Naive B cell (primary cell): ENCODE data around the gene HOTAIR. TPM values are rescaled to one million over a fixed set of nuclear protein-coding genes. Genes with fewer than 3 reads are reported as not detected.
A peak's percentile ranks its signal among the peaks of the same experiment; 100 is the strongest.

Experiments used
- ATAC-seq, 2 donors: fragments of 150-1000 bp; cut with Tn5 transposase; 2 replicates each; pipeline ENCODE4 v1.10.0; 2021; ENCODE audit warnings: low read depth in 2 of 2, mild to moderate bottlenecking in 2 of 2, moderate library complexity in 2 of 2
- DNase-seq: peaks from one replicate; pipeline ENCODE4 v3.0.0; 2022
- H3K27ac Mint-ChIP-seq, 6 donors: one replicate each; pipeline ENCODE4 v1.8.0; 2020 to 2022; ENCODE audit warnings: mild to moderate bottlenecking in 6 of 6, mixed read lengths in 6 of 6, moderate library complexity in 5 of 6, inconsistent platforms in 2 of 6
- H3K27me3 Mint-ChIP-seq, 3 donors: one replicate each; pipeline ENCODE4 v1.8.0; 2021 to 2022; ENCODE audit warnings: mixed read lengths in 3 of 3, mild to moderate bottlenecking in 1 of 3
- H3K36me3 Mint-ChIP-seq, 2 donors: one replicate each; pipeline ENCODE4 v1.8.0; 2020 to 2022; ENCODE audit warnings: mixed read lengths in 2 of 2, inconsistent platforms in 1 of 2, mild to moderate bottlenecking in 1 of 2
- H3K4me1 Mint-ChIP-seq, 3 donors: one replicate each; pipeline ENCODE4 v1.8.0; 2020 to 2022; ENCODE audit warnings: mixed read lengths in 3 of 3, inconsistent platforms in 1 of 3, mild to moderate bottlenecking in 1 of 3, moderate library complexity in 1 of 3
- H3K4me3 Mint-ChIP-seq, 8 donors: one replicate each; pipeline ENCODE4 v1.8.0; 2020 to 2022; ENCODE audit warnings: mild to moderate bottlenecking in 8 of 8, mixed read lengths in 8 of 8, moderate library complexity in 8 of 8, inconsistent platforms in 2 of 8
- H3K9me3 Mint-ChIP-seq, 7 donors: one replicate each; pipeline ENCODE4 v1.8.0; 2020 to 2022; ENCODE audit warnings: mixed read lengths in 7 of 7, mild to moderate bottlenecking in 5 of 7, inconsistent platforms in 2 of 7, moderate library complexity in 1 of 7
- polyA plus RNA-seq, 6 donors: library from polyadenylated mRNA; unstranded; fragments of 300-500 nt; fragmentation: Illumina TruSeq; gene quantifications; one replicate each; pipeline ENCODE4 v1.2.3, GENCODE V29; 2021; ENCODE audit warnings: low read depth in 6 of 6

The HOTAIR gene
- polyA plus RNA-seq, result not detected

GRCh38 chr12:53974084-53975063 lies at the start of gene HOTAIR:
HOTAIR (minus strand) TSS chr12:53974954.
- peaks cover 0 to 20% of the 10 kb centered on the region in 2 donors for H3K36me3 Mint-ChIP-seq
- peak within 1 kb of the TSS in 4 of 6 donors; percentile 51 to 96 (median 80) for H3K27ac Mint-ChIP-seq
- peaks cover 17 to 23% (median 19%) of the 10 kb centered on the region in 3 donors for H3K4me1 Mint-ChIP-seq
- peak within 1 kb of the TSS; percentile 69 to 89 (median 78) for H3K4me3 Mint-ChIP-seq
- ATAC-seq (peak; percentile 35 to 49), DNase-seq (no peak)
- peaks cover 72 to 92% (median 83%) of the 10 kb centered on the region in 3 donors for H3K27me3 Mint-ChIP-seq
- peaks cover 5 to 31% (median 11%) of the 10 kb centered on the region in 7 donors for H3K9me3 Mint-ChIP-seq

GRCh38 chr12:54024127-54024526 lies 49.4 kb upstream of the HOTAIR start:
- peaks cover 79 to 97% (median 94%) of the 10 kb centered on the region in 3 donors for H3K27me3 Mint-ChIP-seq
- ATAC-seq, result no peak
- peaks cover 13 to 23% (median 21%) of the 10 kb centered on the region in 3 donors for H3K4me1 Mint-ChIP-seq
- H3K36me3 Mint-ChIP-seq, result no peaks in the 10 kb centered on the region
- no peak for DNase-seq
- H3K27ac Mint-ChIP-seq, result peak overlapping the region in 1 of 6 donors; percentile 50
- H3K9me3 Mint-ChIP-seq, result peaks cover 0 to 3% (median 0%) of the 10 kb centered on the region in 7 donors
- no peak overlapping the region for H3K4me3 Mint-ChIP-seq

GRCh38 chr12:54022960-54023884 lies 48.5 kb upstream of the HOTAIR start:
- Mint-ChIP-seq H3K4me1 (peaks cover 12 to 22% (median 17%) of the 10 kb centered on the region in 3 donors), H3K9me3 (peaks cover 0 to 3% (median 0%) of the 10 kb centered on the region in 7 donors), H3K27ac (no peak overlapping the region), H3K4me3 (peak overlapping the region in 1 of 8 donors; percentile 22), H3K27me3 (peaks cover 72 to 93% (median 92%) of the 10 kb centered on the region in 3 donors), H3K36me3 (no peaks in the 10 kb centered on the region)
- no peak for ATAC-seq
- no peak for DNase-seq

- no peaks in the 10 kb centered on the region for H3K36me3 Mint-ChIP-seq
- H3K4me1 Mint-ChIP-seq, result peaks cover 19 to 26% (median 20%) of the 10 kb centered on the region in 3 donors
- DNase-seq, result no peak
- peak in 1 of 2 donors; percentile 30 for ATAC-seq
- peaks cover 0 to 4% (median 2%) of the 10 kb centered on the region in 7 donors for H3K9me3 Mint-ChIP-seq
- H3K27me3 Mint-ChIP-seq, result peaks cover 69 to 91% (median 89%) of the 10 kb centered on the region in 3 donors
- H3K27ac Mint-ChIP-seq, result no peak overlapping the region
- peak overlapping the region in 3 of 8 donors; percentile 1 to 49 (median 11) for H3K4me3 Mint-ChIP-seq
Measured at GRCh38 chr12:54021432-54022013, 46.8 kb upstream of the HOTAIR start.

- Mint-ChIP-seq H3K27ac (no peak overlapping the region), H3K4me3 (no peak overlapping the region), H3K36me3 (no peaks in the 10 kb centered on the region), H3K9me3 (peaks cover 0 to 4% (median 3%) of the 10 kb centered on the region in 7 donors), H3K27me3 (peaks cover 65 to 84% (median 82%) of the 10 kb centered on the region in 3 donors), H3K4me1 (peaks cover 18 to 26% (median 19%) of the 10 kb centered on the region in 3 donors)
- no peak for DNase-seq
- no peak for ATAC-seq
Measured at GRCh38 chr12:54020591-54021405, 46.0 kb upstream of the HOTAIR start.

GRCh38 chr12:54019924-54020590 lies 45.3 kb upstream of the HOTAIR start:
- peak overlapping the region in 5 of 8 donors; percentile 29 to 76 (median 46) for H3K4me3 Mint-ChIP-seq
- peaks cover 0 to 9% (median 3%) of the 10 kb centered on the region in 7 donors for H3K9me3 Mint-ChIP-seq
- ATAC-seq, result no peak
- peaks cover 66 to 83% (median 82%) of the 10 kb centered on the region in 3 donors for H3K27me3 Mint-ChIP-seq
- no peak for DNase-seq
- no peaks in the 10 kb centered on the region for H3K36me3 Mint-ChIP-seq
- peaks cover 18 to 28% (median 21%) of the 10 kb centered on the region in 3 donors for H3K4me1 Mint-ChIP-seq
- peak overlapping the region in 1 of 6 donors; percentile 89 for H3K27ac Mint-ChIP-seq

GRCh38 chr12:54019091-54019811 lies 44.5 kb upstream of the HOTAIR start:
- Mint-ChIP-seq H3K27ac (peak overlapping the region in 3 of 6 donors; percentile 71 to 93 (median 89)), H3K4me1 (peaks cover 22 to 36% (median 25%) of the 10 kb centered on the region in 3 donors), H3K36me3 (no peaks in the 10 kb centered on the region), H3K9me3 (peaks cover 0 to 12% (median 3%) of the 10 kb centered on the region in 7 donors), H3K4me3 (peak overlapping the region; percentile 41 to 76 (median 60)), H3K27me3 (peaks cover 66 to 84% (median 82%) of the 10 kb centered on the region in 3 donors)
- DNase-seq (no peak), ATAC-seq (no peak)

- no peak for ATAC-seq
- Mint-ChIP-seq H3K27ac (peak overlapping the region in 3 of 6 donors; percentile 31 to 88 (median 53)), H3K9me3 (peaks cover 0 to 12% (median 3%) of the 10 kb centered on the region in 7 donors), H3K36me3 (no peaks in the 10 kb centered on the region), H3K4me1 (peaks cover 22 to 36% (median 25%) of the 10 kb centered on the region in 3 donors), H3K27me3 (peaks cover 66 to 84% (median 82%) of the 10 kb centered on the region in 3 donors), H3K4me3 (peak overlapping the region; percentile 61 to 91 (median 78))
- no peak for DNase-seq
Measured at GRCh38 chr12:54018468-54018984, 43.8 kb upstream of the HOTAIR start.

- H3K27ac Mint-ChIP-seq, result peak overlapping the region in 3 of 6 donors; percentile 31 to 88 (median 53)
- peaks cover 66 to 84% (median 82%) of the 10 kb centered on the region in 3 donors for H3K27me3 Mint-ChIP-seq
- H3K4me1 Mint-ChIP-seq, result peaks cover 22 to 36% (median 25%) of the 10 kb centered on the region in 3 donors
- peaks cover 0 to 12% (median 3%) of the 10 kb centered on the region in 7 donors for H3K9me3 Mint-ChIP-seq
- H3K4me3 Mint-ChIP-seq, result peak overlapping the region; percentile 61 to 94 (median 86)
- DNase-seq (peak; percentile 67), ATAC-seq (peak; percentile 78)
- H3K36me3 Mint-ChIP-seq, result no peaks in the 10 kb centered on the region
Measured at GRCh38 chr12:54017878-54018467, 43.2 kb upstream of the HOTAIR start.

- Mint-ChIP-seq H3K36me3 (no peaks in the 10 kb centered on the region), H3K27ac (peak overlapping the region in 3 of 6 donors; percentile 53 to 88 (median 81)), H3K9me3 (peaks cover 0 to 13% (median 3%) of the 10 kb centered on the region in 7 donors), H3K4me1 (peaks cover 22 to 36% (median 25%) of the 10 kb centered on the region in 3 donors), H3K27me3 (peaks cover 68 to 83% (median 82%) of the 10 kb centered on the region in 3 donors), H3K4me3 (peak overlapping the region; percentile 61 to 94 (median 86))
- no peak for DNase-seq
- ATAC-seq, result peak; percentile 24 to 29
Measured at GRCh38 chr12:54017027-54017788, 42.5 kb upstream of the HOTAIR start.
